Vagina (tissue), 2 donors: ENCODE results near the gene INHBC.
"Not testable (repeated sequence)": the region's sequence is repeated elsewhere in the genome, so short reads cannot be mapped to it uniquely, and the experiment has no call there.

ENCODE experiments used
- CTCF ChIP-seq, 3 experiments: fragments of 450-650 bp in 2 of 3; fragments of 200-600 bp in 1 of 3; sonication (generic) in 1 of 3; IDR thresholded peaks; one replicate each; pipeline ENCODE4 v1.5.1; 2017 to 2019; ENCODE audit warnings: antibody characterized with exemption in 3 of 3, mild to moderate bottlenecking in 2 of 3, moderate library complexity in 2 of 3
- POLR2A ChIP-seq, 2 donors: fragments of 450-650 bp; IDR thresholded peaks; one replicate each; pipeline ENCODE4 v1.6.1; 2017; ENCODE audit warnings: antibody characterized with exemption in 2 of 2, mild to moderate bottlenecking in 2 of 2, moderate library complexity in 2 of 2

DNA sequence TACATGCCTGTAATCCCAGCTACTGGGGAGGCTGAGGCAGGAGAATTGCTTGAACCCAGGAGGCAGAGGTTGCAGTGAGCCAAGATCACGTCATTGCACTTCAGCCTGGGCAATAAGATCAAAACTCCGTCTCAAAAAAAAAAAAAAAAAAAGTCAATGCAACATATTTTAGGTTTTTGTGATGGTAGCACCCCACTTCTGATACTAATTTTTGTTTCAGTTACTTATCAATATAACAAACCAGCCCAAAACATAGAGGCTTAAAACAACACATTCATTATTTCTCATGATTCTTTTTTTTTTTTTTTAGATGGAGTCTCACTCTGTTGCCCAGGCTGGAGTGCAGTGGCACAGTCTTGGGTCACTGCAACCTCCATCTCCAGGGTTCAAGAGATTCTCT is 6.8 kb downstream of the INHBC start:
- TF ChIP-seq CTCF, POLR2A (IDR thresholded peaks at IDR 0.05): not testable (repeated sequence)
